ENCODE data around the gene NARF. TPM values are rescaled to one million over a fixed set of nuclear protein-coding genes. Genes with fewer than 3 reads are reported as not detected.

NARF gene
- total RNA-seq, 2 experiments from 2014 or later, result 150 to 153 TPM

DNA sequence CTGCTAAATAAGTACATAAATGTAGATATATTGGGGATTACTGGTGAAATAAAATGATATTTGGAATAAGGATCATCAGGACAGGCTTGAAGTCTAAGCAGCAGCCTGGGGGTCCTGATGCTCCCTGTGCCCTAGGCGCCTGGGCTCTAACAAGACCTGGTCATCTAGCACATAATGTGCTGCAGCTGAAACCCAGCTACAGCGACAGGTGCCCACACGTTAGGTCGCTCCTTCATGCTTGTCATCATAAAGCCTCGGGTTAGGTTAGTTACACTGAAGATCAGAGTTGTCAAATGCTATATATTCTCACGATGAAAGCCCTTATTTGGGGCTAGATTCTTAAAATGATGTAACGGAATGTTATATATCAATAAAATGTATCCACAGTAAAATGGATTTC lies 11.5 kb downstream of the NARF start:
- Mint-ChIP-seq H3K9me3 (no peaks in the 10 kb centered on the region), H3K4me1 (peaks cover 13% of the 10 kb centered on the region), H3K36me3 (ENCODE audit: low read depth) (peaks cover 62% of the 10 kb centered on the region), H3K4me3 (no peak overlapping the region), H3K27me3 (no peaks in the 10 kb centered on the region), H3K27ac (no peak overlapping the region)
- POLR2A ChIA-PET, result interaction anchor here (1.2 kb wide), 1 partner anchor 10 kb away, joined by 4 read pairs; no protein-coding TSS in a partner anchor
- CTCF ChIA-PET, result no interaction called here
- no peak for DNase-seq

DNA sequence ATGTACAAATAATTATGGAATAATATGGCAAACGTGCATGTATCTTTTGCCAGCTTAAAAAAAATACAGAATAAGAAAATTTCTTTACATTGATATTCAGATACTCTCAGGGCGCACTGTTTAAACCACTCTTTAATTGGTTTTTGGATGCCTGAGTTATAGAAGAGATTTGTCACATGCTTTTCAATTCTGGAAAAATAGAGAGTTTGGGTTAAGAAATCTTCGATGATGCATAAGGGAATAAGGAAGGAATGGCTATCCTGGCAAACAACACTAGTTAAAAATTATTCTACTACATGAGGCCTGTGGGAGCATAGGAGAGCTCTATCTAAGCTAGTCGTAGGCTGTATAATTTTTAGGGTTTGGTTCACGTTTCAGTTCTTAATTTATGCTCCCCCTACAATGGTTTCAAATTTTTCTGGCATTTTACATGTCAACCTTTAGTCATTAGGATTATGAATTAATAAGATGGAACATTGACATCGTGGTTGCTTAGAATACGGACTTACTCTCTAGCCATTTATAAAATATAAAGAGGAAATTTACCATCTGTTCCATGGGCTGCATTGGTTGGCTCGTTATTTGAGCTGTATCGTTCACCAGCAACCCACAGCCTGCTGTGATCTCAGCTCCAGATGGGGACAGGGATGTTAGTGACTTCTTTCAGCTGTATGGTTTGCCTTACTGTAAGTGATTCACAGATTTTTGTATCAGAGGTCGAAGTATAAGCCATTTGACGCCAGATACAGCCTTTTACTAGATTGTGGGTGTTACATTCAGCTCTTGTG lies 15.9 kb downstream of the NARF start:
- peaks cover 21% of the 10 kb centered on the region for H3K4me1 Mint-ChIP-seq
- no peaks in the 10 kb centered on the region for H3K9me3 Mint-ChIP-seq
- no peaks in the 10 kb centered on the region for H3K27me3 Mint-ChIP-seq
- H3K27ac Mint-ChIP-seq, result no peak overlapping the region
- H3K36me3 Mint-ChIP-seq (ENCODE audit: low read depth), result peaks cover 51% of the 10 kb centered on the region
- ChIA-PET CTCF (interaction anchor here (1.3 kb wide), 1 partner anchor 20 kb away, joined by 7 read pairs; no protein-coding TSS in a partner anchor), POLR2A (interaction anchor here (1.0 kb wide), 1 partner anchor 11 kb away, joined by 3 read pairs; no protein-coding TSS in a partner anchor)
- DNase-seq, result no peak
- no peak overlapping the region for H3K4me3 Mint-ChIP-seq

DNA sequence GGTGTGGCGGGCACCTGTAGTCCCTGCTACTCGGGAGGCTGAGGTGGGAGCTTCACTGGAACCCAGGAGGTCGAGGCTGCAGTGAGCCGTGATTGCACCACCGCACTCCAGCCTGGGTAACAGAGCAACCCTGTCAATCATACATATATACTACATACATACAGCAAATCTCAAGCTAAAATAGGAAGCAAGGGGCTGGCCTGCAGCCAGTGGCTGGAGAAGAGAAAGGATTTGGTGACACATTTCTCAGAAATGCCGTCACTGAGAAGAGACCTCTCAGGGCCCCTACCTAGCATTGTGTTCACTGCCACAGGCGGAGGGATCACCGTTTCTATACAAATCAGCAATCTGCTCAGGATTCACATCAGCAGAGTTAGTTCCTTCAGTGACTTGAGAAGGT lies 16.9 kb downstream of the NARF start:
- H3K4me1 Mint-ChIP-seq, result peaks cover 24% of the 10 kb centered on the region
- H3K27me3 Mint-ChIP-seq, result no peaks in the 10 kb centered on the region
- ChIA-PET POLR2A (no interaction called here), CTCF (interaction anchor here (1.3 kb wide), 1 partner anchor 19 kb away, joined by 7 read pairs; no protein-coding TSS in a partner anchor)
- no peak overlapping the region for H3K27ac Mint-ChIP-seq
- peaks cover 56% of the 10 kb centered on the region for H3K36me3 Mint-ChIP-seq (ENCODE audit: low read depth)
- no peak overlapping the region for H3K4me3 Mint-ChIP-seq
- no peaks in the 10 kb centered on the region for H3K9me3 Mint-ChIP-seq
- DNase-seq, result no peak

DNA sequence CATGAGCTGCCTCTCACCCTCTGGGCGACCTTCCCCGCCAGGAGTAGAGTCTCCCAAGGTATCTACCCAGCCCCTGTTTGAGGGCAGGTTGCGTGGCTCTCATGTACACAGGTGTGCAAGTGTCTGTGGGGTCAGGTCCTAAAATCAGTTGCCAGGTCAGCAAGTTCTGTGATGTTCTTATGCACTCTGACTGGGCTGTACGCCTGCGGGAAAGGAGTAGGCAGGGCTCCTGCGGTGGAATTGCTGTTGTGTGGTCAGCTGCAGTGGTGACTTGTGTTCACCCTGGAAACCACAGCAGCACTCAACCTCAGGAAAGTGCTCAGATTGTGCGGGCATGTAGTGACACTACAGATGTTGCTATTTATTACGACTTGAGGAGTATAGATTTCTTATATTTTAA lies 19.4 kb downstream of the NARF start:
- Mint-ChIP-seq H3K9me3 (no peaks in the 10 kb centered on the region), H3K36me3 (ENCODE audit: low read depth) (peaks cover 58% of the 10 kb centered on the region), H3K27me3 (no peaks in the 10 kb centered on the region), H3K4me1 (peaks cover 27% of the 10 kb centered on the region), H3K4me3 (no peak overlapping the region), H3K27ac (peak overlapping the region; percentile 66)
- peak; percentile 35 for DNase-seq
- CTCF ChIA-PET, result no interaction called here
- POLR2A ChIA-PET, result interaction anchor here (1.2 to 2.7 kb wide), 5 partner anchors 9 to 29 kb away, joined by 3 to 11 read pairs (median 5); partner anchors contain the start of gene NARF

DNA sequence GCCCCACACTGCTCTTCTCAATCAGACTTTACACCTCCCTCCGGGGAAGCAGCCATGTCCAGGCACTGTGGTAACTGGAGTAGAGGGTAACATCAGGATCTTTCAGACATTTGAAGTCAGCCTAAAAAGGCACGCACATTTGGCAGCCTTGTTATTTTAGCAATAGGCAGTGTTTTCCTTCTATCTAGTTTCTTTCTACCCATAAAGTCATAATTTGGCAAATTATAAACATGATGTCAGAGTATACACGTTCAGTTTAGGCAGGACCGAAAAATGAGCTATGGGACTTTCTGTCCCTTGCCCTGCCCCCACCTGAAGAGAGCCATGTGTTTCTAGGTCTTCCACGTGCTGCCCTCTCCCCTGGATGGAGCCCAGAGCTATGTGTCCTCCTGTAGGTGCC lies 21.1 kb downstream of the NARF start:
- no peak for DNase-seq
- Mint-ChIP-seq H3K36me3 (ENCODE audit: low read depth) (peaks cover 67% of the 10 kb centered on the region), H3K9me3 (no peaks in the 10 kb centered on the region), H3K27me3 (no peaks in the 10 kb centered on the region), H3K4me1 (peaks cover 28% of the 10 kb centered on the region), H3K27ac (peak overlapping the region; percentile 75), H3K4me3 (no peak overlapping the region)
- POLR2A ChIA-PET, result interaction anchor here (2.3 kb wide), 1 partner anchor 17 kb away, joined by 8 read pairs; no protein-coding TSS in a partner anchor
- CTCF ChIA-PET, result interaction anchor here (1.7 kb wide), 2 partner anchors 72 to 75 kb away, joined by 5 to 7 read pairs; no protein-coding TSS in a partner anchor

DNA sequence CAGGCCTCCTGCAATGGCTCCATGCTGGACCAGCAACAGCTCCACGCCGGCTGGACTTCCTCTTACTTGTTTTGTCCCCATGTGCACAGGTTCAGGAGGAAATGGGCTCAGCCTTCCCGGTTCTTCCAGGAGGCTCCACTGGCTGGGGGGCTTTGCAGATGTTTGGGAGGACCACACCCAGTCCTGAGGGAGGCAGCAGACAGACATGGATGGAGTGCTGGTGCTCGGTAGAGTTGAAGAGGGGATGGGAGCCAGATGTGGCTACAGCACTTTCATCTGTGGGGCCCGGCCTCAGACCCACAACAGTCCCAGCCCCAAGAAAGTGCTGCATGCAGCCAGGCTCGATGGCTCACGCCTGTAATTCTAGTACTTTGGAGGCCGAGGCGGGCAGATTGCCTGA lies 21.8 kb downstream of the NARF start:
- Mint-ChIP-seq H3K4me1 (peaks cover 35% of the 10 kb centered on the region), H3K27ac (no peak overlapping the region), H3K36me3 (ENCODE audit: low read depth) (peaks cover 71% of the 10 kb centered on the region), H3K4me3 (no peak overlapping the region), H3K27me3 (no peaks in the 10 kb centered on the region), H3K9me3 (no peaks in the 10 kb centered on the region)
- DNase-seq, result no peak
- POLR2A ChIA-PET, result interaction anchor here (1.4 kb wide), 1 partner anchor 23 kb away, joined by 3 read pairs; no protein-coding TSS in a partner anchor
- CTCF ChIA-PET, result interaction anchor here (0.7 to 1.7 kb wide), 3 partner anchors 40 to 74 kb away, joined by 3 to 7 read pairs (median 5); no protein-coding TSS in a partner anchor

DNA sequence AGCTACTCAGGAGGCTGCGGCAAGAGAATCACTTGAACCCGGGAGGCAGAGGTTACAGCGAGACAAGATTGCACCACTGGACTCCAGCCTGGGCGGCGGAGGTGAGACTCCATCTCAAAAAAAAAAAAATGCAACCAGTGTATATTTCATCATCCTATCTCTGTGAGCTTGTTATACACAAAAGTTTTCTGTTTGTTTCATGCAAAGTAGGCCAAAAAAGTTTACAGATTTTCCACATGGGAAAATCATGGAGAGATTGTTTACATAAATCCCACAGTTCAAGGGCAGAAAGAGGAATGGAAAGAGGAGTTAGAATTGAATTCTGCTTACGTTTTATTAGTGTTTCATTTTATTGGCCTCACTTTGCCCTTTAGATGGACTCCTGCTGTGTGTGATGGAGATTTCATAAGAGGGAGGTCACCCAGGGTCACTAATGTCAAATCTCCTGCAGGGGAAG lies 24.7 kb downstream of the NARF start:
- Mint-ChIP-seq H3K27ac (no peak overlapping the region), H3K4me1 (peaks cover 50% of the 10 kb centered on the region), H3K36me3 (ENCODE audit: low read depth) (peaks cover 84% of the 10 kb centered on the region), H3K4me3 (no peak overlapping the region), H3K27me3 (no peaks in the 10 kb centered on the region), H3K9me3 (no peaks in the 10 kb centered on the region)
- ChIA-PET POLR2A (interaction anchor here (1.2 kb wide), 1 partner anchor 25 kb away, joined by 3 read pairs; the partner anchor contains the start of gene NARF), CTCF (interaction anchor here (0.7 to 0.8 kb wide), 2 partner anchors 11 to 71 kb away, joined by 3 read pairs; no protein-coding TSS in a partner anchor)
- DNase-seq, result no peak

DNA sequence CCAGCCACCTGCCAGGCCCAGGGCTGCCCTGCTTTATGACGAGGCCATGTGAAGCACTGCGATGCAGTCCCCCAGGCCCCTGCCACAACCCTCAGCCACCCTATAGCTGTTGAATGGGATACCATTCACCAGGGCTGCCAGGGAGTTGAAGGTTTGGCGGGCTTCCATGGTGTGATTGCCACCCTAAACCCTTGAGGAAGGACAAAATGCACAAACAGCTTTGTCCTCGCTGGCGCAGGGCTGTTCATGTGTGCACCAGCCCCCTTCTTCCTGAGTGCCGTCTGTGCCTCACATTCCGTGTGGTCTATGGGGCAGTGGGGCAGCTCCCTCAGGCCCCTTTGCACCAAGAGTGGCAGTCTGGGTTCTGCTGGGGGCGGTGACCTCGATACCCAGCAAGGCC lies 25.3 kb downstream of the NARF start:
- Mint-ChIP-seq H3K36me3 (ENCODE audit: low read depth) (peaks cover 83% of the 10 kb centered on the region), H3K27me3 (no peaks in the 10 kb centered on the region), H3K9me3 (no peaks in the 10 kb centered on the region), H3K4me3 (no peak overlapping the region), H3K4me1 (peaks cover 46% of the 10 kb centered on the region), H3K27ac (no peak overlapping the region)
- ChIA-PET CTCF (interaction anchor here (0.7 kb wide), 1 partner anchor 71 kb away, joined by 3 read pairs; no protein-coding TSS in a partner anchor), POLR2A (interaction anchor here (0.7 to 1.2 kb wide), 4 partner anchors 12 to 35 kb away, joined by 3 read pairs; partner anchors contain the start of gene NARF)
- no peak for DNase-seq

DNA sequence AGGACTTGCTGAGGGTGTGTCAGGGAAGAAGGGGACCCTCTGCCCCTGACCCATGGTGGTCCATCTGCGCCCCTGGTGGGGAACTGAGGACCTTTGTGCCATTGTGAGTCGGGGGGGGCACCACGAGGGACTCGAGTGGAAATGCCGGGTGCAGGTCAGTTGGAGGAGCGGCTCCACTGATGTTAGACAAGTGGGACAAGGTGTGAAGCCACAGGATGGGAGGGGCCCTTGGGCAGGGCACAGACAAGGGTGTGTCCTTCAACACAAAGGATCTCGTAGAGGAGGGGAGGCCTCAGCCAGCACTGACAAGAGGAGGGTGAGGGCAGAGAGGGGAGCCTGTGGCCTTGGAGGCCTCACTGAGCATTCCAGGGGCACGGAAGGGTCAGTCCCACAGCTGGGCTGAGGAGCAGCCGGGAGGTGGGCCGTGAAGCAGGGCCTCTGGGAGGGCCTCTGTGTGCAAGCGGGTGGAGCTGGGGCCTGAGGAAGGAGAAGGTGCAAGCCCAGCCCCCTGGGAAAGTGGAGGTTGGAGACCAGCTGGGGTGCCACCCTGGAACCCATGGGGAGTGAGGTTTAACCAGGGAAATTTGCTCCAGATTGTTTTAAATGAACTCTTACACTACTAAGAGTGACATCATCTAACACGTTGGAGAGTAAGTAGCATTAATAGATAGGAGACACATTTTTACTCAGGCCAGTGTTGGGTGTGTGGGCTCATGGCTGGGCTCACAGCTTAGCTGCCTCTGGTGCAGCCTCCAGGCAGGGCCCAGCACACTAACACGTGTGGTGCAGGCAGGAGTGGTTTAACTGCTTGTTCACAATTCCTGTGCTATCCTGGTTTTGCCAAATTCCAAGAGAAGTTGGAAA lies 27.9 kb downstream of the NARF start:
- ChIA-PET CTCF (interaction anchor here (0.6 kb wide), 1 partner anchor 19 kb away, joined by 3 read pairs; no protein-coding TSS in a partner anchor), POLR2A (interaction anchor here (0.8 to 1.6 kb wide), 6 partner anchors 8 to 48 kb away, joined by 3 to 8 read pairs (median 4); partner anchors contain the start of gene FOXK2)
- H3K27me3 Mint-ChIP-seq, result no peaks in the 10 kb centered on the region
- peaks cover 74% of the 10 kb centered on the region for H3K36me3 Mint-ChIP-seq (ENCODE audit: low read depth)
- peaks cover 39% of the 10 kb centered on the region for H3K4me1 Mint-ChIP-seq
- peak; percentile 64 for DNase-seq
- H3K27ac Mint-ChIP-seq, result peak overlapping the region; percentile 86
- no peaks in the 10 kb centered on the region for H3K9me3 Mint-ChIP-seq
- H3K4me3 Mint-ChIP-seq, result peak overlapping the region; percentile 14

DNA sequence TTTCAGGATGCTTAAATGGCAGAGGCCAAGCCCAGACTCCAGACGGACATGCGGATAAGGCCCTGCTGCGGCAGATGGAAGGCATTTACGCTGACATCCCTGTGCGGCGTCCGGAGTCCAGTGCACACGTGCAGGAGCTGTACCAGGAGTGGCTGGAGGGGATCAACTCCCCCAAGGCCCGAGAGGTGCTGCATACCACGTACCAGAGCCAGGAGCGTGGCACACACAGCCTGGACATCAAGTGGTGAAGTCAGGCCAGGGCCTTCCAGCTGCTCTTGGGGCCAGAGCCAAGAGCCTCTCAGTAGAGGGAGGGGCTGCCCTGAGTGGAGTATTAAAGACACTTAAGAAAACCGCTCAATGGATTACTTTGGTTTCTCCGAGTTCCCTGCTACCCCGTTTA lies 29.4 kb downstream of the NARF start:
- no peaks in the 10 kb centered on the region for H3K27me3 Mint-ChIP-seq
- H3K4me3 Mint-ChIP-seq, result no peak overlapping the region
- H3K36me3 Mint-ChIP-seq (ENCODE audit: low read depth), result peaks cover 63% of the 10 kb centered on the region
- H3K4me1 Mint-ChIP-seq, result peaks cover 39% of the 10 kb centered on the region
- POLR2A ChIA-PET, result no interaction called here
- no peaks in the 10 kb centered on the region for H3K9me3 Mint-ChIP-seq
- CTCF ChIA-PET, result no interaction called here
- peak overlapping the region; percentile 61 for H3K27ac Mint-ChIP-seq
- no peak for DNase-seq

DNA sequence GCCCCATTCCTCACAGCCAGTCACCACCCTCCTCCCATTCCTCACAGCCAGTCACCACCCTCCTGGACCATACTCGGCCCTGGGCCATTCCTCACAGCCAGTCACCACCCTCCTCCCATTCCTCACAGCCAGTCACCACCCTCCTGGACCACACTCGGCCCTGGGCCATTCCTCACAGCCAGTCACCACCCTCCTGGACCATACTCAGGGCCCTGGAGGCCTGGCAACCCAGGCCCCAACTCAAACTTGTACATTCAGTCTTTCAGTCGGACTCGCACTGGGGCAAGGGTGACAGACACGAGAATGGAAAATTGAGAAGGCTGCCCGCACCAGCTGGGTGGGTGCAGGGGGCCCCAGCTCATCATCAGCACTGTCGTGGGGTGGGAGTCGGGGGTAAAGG lies 30.6 kb downstream of the NARF start:
- H3K36me3 Mint-ChIP-seq (ENCODE audit: low read depth), result peaks cover 52% of the 10 kb centered on the region
- POLR2A ChIA-PET, result no interaction called here

DNA sequence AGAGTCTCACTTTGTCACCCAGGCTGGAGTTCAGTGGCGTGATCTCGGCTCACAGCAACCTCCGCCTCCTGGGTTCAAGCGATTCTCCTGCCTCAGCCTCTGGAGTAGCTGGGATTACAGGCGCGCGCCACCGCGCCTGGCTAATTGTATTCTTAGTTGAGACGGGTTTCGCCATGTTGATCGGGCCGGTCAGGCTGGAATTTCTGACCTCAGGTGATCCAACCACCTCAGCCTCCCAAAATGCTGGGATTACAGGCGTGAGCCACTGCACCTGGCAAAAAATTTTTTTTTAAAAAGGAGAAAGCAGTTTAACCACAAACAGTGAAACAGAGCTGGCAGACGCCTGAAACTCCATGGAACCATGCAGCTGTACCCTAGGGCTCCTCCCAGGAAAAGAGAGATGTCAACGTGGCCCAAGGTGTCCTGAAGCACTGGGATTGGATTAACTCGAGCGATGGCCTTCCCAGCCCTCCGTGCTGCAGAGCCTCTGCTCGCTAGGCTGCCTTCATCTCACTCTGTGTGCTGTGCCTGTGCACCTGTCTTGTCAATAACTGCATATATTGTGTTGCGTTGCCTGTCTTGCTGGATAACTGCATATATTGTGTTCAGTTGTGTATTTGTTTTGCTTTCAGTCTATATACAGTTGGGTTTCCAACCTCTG lies 31.4 kb downstream of the NARF start:
- DNase-seq, result no peak
- Mint-ChIP-seq H3K9me3 (no peaks in the 10 kb centered on the region), H3K27ac (no peak overlapping the region), H3K36me3 (ENCODE audit: low read depth) (peaks cover 44% of the 10 kb centered on the region), H3K4me1 (peaks cover 50% of the 10 kb centered on the region), H3K27me3 (no peaks in the 10 kb centered on the region), H3K4me3 (no peak overlapping the region)
- POLR2A ChIA-PET, result no interaction called here
- CTCF ChIA-PET, result interaction anchor here (0.7 kb wide), 1 partner anchor 57 kb away, joined by 3 read pairs; no protein-coding TSS in a partner anchor

More for the DNA sequence above, 30.6 kb downstream of the NARF start:
- no peaks in the 10 kb centered on the region for H3K9me3 Mint-ChIP-seq
- DNase-seq, result no peak
- no peaks in the 10 kb centered on the region for H3K27me3 Mint-ChIP-seq
- peak overlapping the region; percentile 35 for H3K27ac Mint-ChIP-seq
- CTCF ChIA-PET, result no interaction called here
- H3K4me1 Mint-ChIP-seq, result peaks cover 46% of the 10 kb centered on the region
- no peak overlapping the region for H3K4me3 Mint-ChIP-seq

Data from activated CD4-positive, alpha-beta memory T cell treated with anti-CD3 and anti-CD28 coated beads, Interleukin-2, amount 10 ng/mL, durations not matched to agents 7 days and 5 days (primary cell).